Hepatocyte (in vitro differentiated cells): Measurements from ENCODE around the gene OCA2.

Experiments used
- EZH2phosphoT487 ChIP-seq: fragments of 200-600 bp; sonication (generic); IDR thresholded peaks from one replicate; pipeline ENCODE4 v1.6.1; 2018; ENCODE audit warnings: antibody characterized with exemption, mild to moderate bottlenecking, low read depth, moderate library complexity; ENCODE audit not compliant: unreplicated experiment, severe bottlenecking
- TF ChIP-seq, protein P1 (sequence below): fragments of 200-600 bp; sonication (generic); IDR thresholded peaks from 2 replicates; pipeline ENCODE4 v1.5.1; 2016; ENCODE audit warnings: antibody characterized with exemption, mild to moderate bottlenecking; ENCODE audit not compliant: poor library complexity

GRCh38 chr15:27835233-27835939, 263.7 kb downstream of the OCA2 start:
- TF ChIP-seq, protein P1, sequence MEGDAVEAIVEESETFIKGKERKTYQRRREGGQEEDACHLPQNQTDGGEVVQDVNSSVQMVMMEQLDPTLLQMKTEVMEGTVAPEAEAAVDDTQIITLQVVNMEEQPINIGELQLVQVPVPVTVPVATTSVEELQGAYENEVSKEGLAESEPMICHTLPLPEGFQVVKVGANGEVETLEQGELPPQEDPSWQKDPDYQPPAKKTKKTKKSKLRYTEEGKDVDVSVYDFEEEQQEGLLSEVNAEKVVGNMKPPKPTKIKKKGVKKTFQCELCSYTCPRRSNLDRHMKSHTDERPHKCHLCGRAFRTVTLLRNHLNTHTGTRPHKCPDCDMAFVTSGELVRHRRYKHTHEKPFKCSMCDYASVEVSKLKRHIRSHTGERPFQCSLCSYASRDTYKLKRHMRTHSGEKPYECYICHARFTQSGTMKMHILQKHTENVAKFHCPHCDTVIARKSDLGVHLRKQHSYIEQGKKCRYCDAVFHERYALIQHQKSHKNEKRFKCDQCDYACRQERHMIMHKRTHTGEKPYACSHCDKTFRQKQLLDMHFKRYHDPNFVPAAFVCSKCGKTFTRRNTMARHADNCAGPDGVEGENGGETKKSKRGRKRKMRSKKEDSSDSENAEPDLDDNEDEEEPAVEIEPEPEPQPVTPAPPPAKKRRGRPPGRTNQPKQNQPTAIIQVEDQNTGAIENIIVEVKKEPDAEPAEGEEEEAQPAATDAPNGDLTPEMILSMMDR, result no peak
- TF ChIP-seq EZH2phosphoT487, result no peak
